GM21717 (cell line): Measurements from ENCODE around the gene PDE6B.
"Not testable (repeated sequence)": the region's sequence is repeated elsewhere in the genome, so short reads cannot be mapped to it uniquely, and the experiment has no call there.

Experiments
- ATAC-seq: cut with Tn5 transposase; IDR thresholded peaks from one replicate; pipeline ENCODE4 v1.9.1; 2021; ENCODE audit warnings: mild to moderate bottlenecking, moderate library complexity; ENCODE audit not compliant: unreplicated experiment

PDE6B gene

DNA sequence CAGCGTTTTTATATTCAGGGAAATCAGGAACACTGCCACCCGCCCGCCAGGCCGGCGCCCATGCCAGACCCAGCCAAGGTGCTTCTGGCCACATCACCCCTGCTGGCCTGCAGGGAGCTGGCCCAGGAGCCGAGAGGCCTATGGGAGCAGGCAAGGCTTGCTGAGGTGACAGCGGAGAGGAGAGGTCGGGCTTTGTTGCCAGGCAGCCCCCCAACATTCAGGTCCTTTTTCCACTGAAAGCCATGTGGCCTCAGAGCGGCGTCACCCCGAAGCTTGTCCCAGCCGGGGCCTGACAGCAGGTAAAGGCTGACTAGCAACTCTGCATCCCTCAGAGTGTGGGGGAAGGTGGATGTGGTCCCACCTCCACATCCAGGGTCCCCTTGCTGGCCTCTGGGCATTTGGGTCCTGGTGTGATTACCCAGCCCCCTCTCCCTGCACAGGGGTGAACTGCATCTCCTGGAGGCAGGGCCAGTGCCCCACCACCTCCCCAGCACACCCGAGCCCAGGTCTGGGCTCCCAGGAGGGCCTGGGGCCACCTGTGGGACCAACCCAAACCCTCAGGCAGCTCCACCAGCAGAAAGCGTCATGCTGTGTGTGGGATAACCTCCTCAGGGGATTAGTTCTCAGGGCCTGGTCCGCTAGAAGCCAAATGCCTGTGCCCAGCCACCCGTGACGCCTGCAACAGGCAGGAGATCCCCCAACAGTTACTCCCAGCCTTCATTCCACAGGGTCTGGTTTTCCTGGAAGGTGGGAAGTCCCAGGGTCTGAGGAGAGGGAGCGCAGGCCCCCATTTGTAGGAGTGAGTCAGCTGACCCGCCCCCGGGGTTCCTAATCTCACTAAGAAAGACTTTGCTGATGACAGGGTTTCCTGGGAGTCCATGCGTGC lies at the start of gene PDE6B:
Gene PDE6B, plus strand, starts transcription at position 869 of the 886 bp plus-strand sequence. CDS start 54 bp downstream, outside the sequence.
- ATAC-seq: no peak

DNA sequence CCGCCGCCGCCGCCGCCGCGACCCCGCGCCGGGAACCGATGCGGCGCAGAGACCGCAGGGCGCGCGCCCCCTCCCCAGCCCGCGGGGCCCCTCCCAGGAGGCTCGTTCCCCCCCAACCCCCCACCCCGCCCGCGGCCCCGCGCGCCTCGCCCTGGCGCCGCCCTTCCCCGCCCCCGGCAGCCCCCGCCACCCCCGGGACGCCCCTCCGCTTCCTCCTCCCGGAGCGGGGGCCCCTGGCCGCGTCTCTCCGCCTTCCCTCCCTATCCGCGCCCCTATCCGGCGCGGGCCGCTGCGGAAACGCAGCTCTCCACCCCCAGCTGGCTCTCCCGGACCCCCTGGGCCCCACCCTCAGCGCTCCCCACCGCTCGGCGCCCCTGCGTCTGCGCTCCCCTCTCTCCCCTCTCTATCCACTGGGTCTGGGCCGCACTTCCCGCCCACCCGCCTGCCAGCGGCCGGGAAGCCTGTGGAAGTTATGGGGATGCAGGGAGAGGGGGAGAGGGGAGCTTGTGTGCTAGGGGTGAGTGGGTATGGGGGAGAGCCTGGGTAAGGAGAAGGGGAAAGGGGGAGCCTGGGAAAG lies 49.0 kb upstream of the PDE6B start, which contains the start of gene TMEM271:
Gene TMEM271, minus strand, starts transcription at position 51 of the 577 bp plus-strand sequence. CDS start 233 bp downstream, outside the sequence.
- ATAC-seq: no peak

DNA sequence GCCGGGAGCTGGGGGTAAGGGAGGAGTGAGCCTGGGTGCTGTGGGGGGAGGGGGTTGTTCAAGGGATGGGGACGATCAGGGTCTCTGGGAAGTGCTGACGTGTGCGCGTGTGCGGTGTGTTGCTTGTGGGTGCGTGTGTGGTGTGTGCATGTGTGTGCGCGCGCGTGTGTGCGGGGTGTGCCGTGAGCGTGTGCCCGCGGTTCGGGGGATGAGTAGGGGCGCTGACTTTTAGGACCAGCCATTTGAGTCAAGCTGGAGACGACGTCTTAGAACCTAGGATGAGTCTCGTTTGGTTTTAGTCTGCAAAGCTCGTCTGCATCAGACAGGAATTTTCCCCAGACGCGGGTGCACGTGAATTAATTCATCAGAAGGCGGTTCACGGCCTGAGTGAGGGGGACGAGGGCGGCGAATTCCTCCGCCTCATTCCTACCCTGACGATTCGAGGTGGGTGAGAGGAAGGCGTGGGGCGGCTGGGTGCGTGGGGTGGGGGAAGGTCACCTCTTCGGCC lies 48.3 kb upstream of the PDE6B start:
- no peak for ATAC-seq

DNA sequence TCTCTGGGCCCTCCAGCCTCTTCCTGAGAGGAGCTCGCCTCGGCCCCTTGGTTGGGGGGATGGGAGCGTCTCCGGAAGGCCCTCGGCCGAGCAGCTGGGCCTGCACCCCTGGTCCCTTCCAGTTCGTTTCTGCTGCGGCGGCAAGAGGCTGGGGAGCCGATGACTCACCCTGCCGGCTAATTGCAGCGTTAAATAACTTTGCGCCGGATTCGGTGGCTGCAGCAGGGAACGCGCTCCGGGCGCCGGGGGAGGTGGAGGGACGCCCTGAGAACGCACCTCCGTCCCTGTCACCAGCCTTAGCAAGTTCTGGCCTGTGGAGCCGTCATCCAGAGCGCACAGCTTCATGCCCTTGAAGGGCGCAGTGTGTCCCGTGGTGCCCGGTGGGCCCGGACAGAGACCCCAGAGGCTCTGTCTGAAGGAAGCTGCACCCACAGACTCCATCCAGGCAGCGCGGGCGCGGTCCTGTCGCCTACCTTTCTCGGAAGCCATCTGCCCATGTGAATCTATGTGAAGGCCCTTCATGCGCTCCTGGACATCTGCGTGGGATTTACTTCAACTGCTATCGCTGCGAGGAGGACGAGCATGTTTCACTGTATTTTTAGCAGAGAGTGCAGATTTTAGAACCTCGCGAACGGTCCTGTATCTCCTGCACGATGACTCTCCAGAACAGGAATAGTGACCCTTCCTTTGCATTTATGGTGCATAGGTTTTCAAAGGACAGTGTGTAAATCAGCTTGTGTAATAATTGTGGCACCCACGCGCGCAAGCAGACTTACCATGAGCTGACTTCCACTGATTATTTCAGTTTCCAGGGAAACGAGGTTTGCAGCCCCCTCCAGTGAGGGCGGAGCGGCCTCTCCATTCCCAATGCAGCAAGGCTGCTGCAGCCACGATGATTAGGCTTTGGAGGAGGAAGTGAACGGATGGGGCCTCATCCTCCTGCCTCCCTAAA lies 47.6 kb upstream of the PDE6B start:
- no peak for ATAC-seq

DNA sequence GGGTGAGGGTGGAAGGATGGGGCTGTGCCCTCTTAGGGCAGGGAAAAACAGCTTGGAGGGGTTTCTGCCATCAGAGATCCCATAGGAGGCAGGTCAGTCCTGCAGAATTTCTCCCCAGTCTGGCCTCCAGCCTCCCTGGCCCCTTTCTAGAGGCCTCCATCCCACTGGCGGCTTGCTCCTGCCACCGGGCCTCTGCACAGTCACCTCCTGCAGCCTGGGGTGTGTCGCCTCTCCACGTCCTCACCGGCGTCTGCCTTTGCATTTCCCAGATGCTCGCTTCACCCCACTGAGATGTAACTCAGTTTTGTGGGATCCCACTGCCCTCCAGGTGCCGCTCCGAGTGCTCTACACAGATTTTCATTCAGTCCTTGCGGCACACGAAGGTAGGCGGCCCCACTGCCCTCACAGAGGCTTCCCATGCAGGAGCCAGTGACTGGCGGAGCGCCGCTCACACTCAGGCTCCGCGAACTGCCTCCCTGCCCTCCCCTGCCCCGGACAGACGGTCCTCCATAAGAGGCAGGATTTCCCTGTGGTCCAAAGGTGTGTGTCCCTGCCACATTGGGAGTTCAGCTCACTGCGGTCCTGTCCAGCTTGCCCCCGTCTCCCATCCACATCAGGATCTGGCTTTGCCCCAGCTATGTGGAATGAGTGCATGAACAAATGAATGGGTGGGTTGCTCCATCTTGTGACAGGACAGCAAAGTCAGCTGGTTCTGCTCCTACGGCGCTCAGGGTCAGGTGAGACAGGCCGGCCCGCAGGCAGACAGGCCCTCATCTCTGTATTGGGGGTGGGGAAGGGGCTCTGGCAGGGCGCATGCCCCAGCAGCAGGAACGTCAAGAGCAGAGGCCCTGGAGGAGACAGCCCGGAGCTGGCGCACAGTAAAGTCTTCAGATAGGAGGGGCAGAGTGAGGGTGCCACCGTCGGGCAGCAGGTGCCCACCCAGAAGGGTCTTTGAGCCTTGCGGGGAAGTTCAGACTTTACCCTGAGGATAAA lies 46.6 kb upstream of the PDE6B start:
- no peak for ATAC-seq

DNA sequence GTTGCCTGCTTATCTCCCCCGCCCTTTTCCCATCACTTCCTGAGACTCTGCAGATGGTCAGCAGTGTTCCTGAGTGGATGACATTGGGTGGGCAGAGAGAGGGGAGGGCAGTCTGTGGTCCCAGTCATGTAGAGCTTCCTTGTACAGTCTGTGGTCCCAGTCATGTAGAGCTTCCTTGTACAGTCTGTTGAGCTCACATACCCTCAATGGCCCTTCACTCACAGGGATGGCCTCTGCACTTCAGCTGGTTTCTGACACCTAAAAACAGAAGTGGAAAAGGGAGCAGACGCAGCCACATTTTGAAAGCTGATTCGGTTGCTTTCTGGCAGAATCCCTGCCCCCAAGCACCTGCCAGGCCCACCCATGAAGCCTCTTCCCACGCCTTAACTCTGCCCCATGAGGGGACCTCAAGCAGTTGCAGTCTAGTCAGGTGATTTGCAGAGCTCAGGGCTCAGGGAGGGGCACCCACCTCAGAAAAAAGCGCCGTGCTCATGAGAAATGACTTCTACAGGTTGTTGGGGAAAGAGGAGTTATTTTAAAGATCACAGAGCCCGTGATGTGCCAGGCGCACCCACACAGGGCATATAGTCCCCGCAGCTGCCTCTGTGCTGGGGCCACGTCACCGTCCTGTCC lies 45.7 kb upstream of the PDE6B start:
- no peak for ATAC-seq

DNA sequence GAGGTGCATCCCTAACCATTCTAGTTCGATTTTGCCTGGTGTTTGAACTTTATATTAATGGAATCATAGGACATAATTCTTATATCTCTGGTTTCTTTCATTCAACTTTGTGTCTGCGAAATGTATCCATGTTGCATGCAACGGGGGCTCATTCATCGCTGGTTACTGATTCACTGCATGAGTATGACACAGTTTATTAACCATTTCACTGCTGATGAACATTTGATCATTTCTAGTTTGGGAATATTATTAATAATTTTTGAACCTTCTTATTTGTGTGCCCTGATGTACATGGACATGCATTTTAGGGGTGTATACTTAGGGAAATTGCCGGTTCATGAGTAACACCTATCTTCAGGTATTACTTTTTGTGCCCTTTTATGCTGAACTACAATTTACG lies 44.2 kb upstream of the PDE6B start:
- no peak for ATAC-seq

DNA sequence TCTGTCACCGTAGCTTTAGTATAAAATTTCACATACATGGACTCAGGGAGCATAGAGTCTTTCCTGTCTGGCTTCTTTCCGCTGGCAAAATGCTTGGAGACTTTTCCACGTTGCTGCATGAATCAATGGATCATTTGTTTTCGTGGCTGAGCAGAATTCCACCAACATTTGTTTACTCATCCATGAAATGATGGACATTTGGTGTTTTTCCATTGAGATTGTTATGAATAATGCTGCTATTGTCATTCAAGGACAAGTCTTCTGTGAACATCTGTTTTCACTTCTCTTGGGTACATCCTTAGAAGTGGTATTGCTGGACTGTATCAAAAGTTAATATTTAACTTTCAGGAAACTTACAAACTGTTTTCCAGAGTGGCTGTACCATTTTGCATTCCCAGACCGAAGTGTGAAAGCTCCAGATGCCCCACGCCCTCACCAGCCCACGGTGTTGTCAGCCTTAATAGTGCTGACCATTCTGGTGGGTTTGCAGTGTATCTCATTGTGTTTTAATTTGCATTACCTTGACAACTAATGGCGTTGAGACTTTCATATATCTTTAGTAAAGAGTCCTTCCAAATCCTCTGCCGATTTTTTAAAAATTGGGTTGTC lies 43.5 kb upstream of the PDE6B start:
- no peak for ATAC-seq

DNA sequence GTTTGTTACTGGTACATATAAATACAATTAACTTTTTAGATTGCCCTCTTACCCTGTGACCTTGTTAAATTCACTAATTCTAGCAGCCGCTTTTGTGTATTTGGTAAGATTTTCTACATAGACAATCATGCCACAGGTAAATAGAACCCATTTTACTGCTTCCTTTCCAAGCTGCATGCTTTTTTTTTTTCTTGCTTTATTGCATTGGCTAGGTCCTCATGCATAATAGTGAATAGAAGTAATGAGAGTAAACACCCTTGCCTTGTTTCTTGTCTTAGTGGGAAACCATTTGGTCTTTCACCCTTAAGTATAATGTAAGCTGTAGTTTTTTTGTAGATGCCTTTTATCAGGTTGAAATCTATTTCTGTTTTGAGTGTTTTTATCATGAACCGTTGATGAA lies 41.6 kb upstream of the PDE6B start:
- no peak for ATAC-seq

DNA sequence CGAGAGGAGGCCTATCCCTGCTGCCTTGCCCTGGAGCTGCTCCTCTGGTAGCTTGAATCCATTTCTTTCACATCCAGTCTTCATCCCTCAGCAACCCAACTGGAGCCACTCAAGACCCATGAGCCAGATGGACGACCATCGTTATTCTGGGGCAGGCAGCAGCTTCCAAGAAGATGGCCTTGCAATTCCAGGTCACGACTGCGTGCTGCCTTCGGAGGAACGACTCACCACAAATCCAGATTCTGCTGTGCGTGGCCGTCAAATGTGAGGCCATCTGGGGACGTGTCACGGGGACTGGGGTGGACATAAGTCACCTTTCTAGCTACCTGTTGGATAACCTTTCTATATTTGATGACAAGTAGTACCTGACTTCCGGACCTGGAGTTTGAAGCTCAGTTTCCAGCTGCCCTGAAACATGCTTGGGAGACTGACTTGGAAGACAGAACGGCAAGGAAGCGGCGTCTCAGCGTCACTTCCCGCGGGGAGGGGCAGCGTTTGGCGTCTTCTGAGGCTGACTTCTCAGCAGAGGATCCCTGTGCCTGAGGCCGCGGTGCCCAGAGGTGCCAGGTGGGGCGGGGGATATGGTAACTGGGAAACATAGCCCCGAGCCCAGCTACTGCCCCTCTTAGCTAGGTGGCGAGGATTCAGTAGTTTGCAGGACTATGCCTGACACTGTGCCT lies 37.6 kb upstream of the PDE6B start:
- ATAC-seq: no peak

DNA sequence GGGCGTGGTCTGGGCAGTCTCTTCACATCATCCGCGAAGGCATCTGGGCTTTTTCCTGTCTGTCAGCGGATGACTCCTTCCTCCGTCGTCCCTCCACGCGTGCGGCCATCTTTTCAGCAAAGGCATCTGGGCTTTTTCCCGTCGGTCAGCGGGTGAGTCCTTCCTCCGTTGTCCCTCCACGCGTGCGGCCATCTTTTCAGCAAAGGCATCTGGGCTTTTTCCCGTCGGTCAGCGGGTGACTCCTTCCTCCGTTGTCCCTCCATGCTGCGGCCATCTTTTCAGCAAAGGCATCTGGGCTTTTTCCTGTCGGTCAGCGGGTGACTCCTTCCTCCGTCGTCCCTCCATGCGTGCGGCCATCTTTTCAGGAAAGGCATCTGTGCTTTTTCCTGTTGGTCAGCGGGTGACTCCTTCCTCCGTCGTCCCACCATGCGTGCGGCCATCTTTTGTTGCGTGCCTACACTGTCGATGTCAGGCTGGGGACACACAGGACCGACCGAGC lies 37.0 kb upstream of the PDE6B start:
- ATAC-seq: no peak

DNA sequence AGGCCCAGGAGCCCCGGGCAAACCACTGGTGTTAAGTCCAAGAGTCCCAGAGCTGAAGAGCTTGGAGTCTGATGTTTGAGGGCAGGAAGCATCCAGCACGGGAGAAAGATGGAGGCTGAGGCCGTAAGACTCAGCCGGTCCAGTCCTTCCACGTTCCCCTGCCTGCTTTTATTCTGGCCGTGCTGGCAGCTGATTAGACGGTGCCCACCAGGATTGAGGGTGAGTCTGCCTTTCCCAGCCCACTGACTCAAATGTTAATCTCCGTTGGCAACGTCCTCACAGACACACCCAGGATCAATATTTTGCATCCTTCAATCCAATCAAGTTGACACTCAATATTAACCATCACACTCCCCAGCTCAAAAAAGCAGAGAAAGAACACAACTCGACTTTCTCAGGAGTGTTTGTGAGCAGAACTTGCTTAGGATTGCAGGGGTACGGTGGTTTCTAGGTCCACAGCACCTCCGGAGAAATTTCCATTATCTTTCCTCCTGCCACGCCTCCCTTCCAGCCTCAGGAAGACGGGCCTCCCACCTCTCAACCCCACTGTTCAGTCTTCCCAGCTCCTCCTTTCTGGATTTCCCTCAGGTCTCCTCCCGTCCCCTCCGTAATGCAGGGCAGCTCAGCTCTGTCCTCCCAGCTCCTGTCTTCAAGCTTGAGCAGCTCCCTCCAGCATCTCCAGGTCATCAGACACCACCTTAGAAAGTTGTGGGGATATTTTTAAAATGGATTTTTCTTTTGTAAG lies 36.0 kb upstream of the PDE6B start:
- ATAC-seq: no peak

DNA sequence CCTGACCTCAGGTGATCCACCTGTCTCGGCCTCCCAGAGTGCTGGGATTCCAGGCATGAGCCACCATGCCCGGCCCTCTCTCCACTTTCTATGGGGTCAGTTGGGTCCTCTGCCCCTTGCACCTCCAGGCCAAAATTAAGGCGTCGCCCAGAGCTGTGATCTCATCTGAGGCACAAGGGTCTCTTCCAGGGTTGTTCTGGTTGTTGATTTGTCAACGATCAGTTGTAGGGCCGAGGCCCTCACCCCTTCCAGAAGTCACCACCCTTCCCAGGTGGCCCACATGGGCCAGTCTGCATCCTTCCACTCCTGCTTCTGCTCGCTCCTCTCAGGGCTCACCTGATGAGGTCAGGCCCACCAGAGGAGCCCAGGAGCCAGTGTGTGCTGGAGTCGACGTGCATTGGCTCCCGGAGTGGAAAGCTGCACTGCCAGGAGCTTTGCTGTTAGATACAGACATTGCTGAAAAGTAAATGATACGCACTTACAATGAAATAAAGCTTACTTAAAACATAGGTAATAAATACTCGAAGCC lies 35.0 kb upstream of the PDE6B start:
- no peak for ATAC-seq

DNA sequence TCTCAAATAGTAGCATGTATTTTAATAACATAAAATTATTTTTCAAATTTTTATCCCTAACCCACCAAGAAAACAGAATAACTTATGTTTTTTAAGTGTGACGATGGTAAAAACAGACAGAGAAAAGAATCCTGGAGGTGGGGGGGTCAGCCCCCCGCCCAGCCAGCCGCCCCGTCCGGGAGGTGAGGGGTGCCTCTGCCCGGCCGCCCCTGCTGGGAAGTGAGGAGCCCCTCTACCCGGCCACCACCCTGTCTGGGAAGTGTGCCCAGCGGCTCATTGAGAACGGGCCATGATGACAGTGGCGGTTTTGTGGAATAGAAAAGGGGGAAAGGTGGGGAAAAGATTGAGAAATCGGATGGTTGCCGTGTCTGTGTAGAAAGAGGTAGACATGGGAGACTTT lies 33.2 kb upstream of the PDE6B start:
- ATAC-seq: not testable (repeated sequence)

DNA sequence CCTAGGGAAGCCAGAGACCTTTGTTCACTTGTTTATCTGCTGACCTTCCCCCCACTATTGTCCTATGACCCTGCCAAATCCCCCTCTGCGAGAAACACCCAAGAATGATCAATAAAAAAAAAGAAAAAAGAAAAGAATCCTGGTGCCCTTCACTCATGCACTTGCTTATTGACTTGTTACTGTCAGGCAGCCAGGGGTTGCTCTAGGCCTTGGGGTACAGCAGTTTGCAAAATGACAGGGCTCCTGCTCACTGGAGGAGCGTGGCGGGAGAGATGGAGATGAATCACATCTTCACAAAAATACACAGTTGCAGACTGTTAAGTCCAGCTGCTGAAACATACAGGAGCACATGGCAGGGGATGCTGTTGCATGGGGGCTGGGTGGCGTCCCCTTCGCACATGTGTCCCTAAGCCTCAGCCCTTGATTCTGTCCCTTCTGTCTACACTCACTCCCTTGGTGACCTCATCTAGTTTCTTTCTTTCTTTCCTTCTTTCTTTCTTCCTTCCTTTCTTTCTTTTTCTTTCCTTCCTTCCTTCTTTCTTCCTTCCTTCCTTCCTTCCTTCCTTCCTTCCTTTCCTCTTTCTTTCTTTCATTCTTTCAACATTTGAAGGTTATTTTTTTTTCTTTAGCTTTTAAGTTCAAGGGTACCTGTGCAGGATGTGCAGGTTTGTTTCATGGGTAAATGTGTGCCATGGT lies 32.4 kb upstream of the PDE6B start:
- no peak for ATAC-seq

DNA sequence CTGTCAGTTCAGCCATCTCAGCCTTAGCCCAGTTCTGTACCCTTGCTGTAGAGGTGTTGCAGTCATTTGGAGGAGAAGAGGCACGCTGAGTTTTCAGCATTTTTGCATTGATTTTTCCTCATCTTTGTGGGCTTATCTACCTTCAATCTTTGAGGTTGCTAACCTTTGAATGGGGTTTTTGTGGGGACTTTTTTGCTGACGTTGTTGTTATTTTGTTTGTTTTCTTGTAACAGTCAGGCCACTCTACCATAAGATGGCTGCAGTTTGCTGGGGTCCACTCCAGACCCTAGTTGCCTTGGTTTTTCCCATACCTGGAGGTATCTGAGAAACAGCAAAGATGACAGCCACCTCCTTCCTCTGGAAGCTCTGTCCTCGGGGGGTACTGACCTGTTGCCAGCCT lies 26.4 kb upstream of the PDE6B start:
- ATAC-seq: no peak

DNA sequence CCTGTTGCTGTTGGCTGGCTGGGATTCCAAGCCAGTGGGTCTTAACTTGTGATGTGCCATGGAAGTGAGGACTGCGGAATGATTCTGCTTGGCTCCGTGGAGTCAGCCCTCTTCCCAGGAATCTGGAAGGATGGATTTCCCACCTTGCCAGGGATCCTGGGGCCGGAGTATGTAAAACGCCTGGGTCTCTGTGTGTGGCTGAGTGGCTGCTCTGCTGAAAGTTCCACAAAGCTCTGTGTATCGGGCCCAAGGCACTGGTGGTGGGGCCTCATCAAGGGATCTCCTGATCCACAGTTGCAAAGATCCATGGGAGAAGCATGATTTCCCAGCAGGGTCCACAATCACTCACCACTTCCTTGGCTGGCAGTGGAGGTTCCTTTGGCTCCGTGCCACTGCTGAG lies 25.2 kb upstream of the PDE6B start:
- no peak for ATAC-seq
